IMR-90 (cell line): ENCODE measurements around the gene SIDT1. TPM values are rescaled to one million over a fixed set of nuclear protein-coding genes. Genes with fewer than 3 reads are reported as not detected.

Source experiments
- ATAC-seq: fragments of 200-7000 bp; cut with Tn5 transposase; 2 replicates; pipeline ENCODE4 v1.9.1; 2020; ENCODE audit warnings: low read depth, mild to moderate bottlenecking, moderate library complexity
- BruUV-seq: library from RNA; stranded (reverse); fragments of 400-500 nt; replicated peaks from 2 replicates; lab custom pipeline; 2021; lab: Mats Ljungman, UMichigan
- CTCF ChIA-PET: fragments of 300-600 bp; formaldehyde crosslinking; extraction: SDS; loops from one replicate; lab custom pipeline; 2021; ENCODE audit warnings: antibody characterized with exemption; lab: Yijun Ruan, JAX
- POLR2A ChIA-PET: fragments of 300-600 bp; sonication (Branson Sonifier 250); formaldehyde crosslinking; loops from one replicate; lab custom pipeline; 2022; ENCODE audit warnings: antibody characterized with exemption; ENCODE audit not compliant: unreplicated experiment; lab: Charles Lee
- DNase-seq: peaks from one replicate; pipeline ENCODE4 v3.0.0; 2013
- H2AFZ ChIP-seq: replicated peaks from 2 replicates; pipeline ENCODE3; 2013; ENCODE audit warnings: low read length, mild to moderate bottlenecking; ENCODE audit not compliant: poor library complexity
- H2AK5ac ChIP-seq: 2 replicates; pipeline ENCODE4 v1.6.1; 2013; ENCODE audit warnings: low read depth, low read length, inconsistent platforms
- H2AK9ac ChIP-seq: replicated peaks from 2 replicates; pipeline ENCODE3; 2013; ENCODE audit warnings: mild to moderate bottlenecking, low read depth, low read length, moderate library complexity; ENCODE audit not compliant: poor library complexity
- H2BK120ac ChIP-seq: 2 replicates; pipeline ENCODE4 v1.6.1; 2013; ENCODE audit warnings: low read depth, low read length, inconsistent platforms
- H2BK15ac ChIP-seq: 3 replicates; pipeline ENCODE4 v1.6.1; 2013; ENCODE audit warnings: low read depth, low read length, inconsistent platforms
- H2BK20ac ChIP-seq: 2 replicates; pipeline ENCODE4 v1.6.1; 2013; ENCODE audit warnings: low read depth, mild to moderate bottlenecking, inconsistent platforms, low read length, moderate library complexity
- H2BK5ac ChIP-seq: 2 replicates; pipeline ENCODE4 v1.6.1; 2013; ENCODE audit warnings: mild to moderate bottlenecking, low read depth, low read length, inconsistent platforms; ENCODE audit not compliant: poor library complexity, severe bottlenecking
- H3K14ac ChIP-seq: replicated peaks from 2 replicates; pipeline ENCODE4 v1.6.1; 2013; ENCODE audit warnings: low read depth, low read length, inconsistent platforms
- H3K18ac ChIP-seq: 2 replicates; pipeline ENCODE4 v1.6.1; 2013; ENCODE audit warnings: low read depth, low read length, control low read depth
- H3K23ac ChIP-seq: 2 replicates; pipeline ENCODE4 v1.6.1; 2013; ENCODE audit warnings: low read depth, low read length, inconsistent platforms
- H3K27ac ChIP-seq: 2 replicates; pipeline ENCODE4 v1.5.1; 2013; ENCODE audit warnings: mild to moderate bottlenecking, control low read depth, low read length; ENCODE audit not compliant: insufficient read depth
- H3K27me3 ChIP-seq: 2 replicates; pipeline ENCODE4 v1.6.1; 2013; ENCODE audit warnings: low read length; ENCODE audit not compliant: control insufficient read depth, insufficient read depth
- H3K36me3 ChIP-seq: 2 replicates; pipeline ENCODE4 v1.6.1; 2013; ENCODE audit warnings: low read length, mixed read lengths; ENCODE audit not compliant: control insufficient read depth, insufficient read depth
- H3K4ac ChIP-seq: 2 replicates; pipeline ENCODE4 v1.6.1; 2013; ENCODE audit warnings: low read depth, low read length, inconsistent platforms
- H3K4me1 ChIP-seq: 2 replicates; pipeline ENCODE4 v1.6.1; 2013; ENCODE audit warnings: low read length, mixed read lengths; ENCODE audit not compliant: control insufficient read depth, insufficient read depth
- H3K4me2 ChIP-seq: 2 replicates; pipeline ENCODE4 v1.6.1; 2013; ENCODE audit warnings: low read depth, mild to moderate bottlenecking, control low read depth, low read length, moderate library complexity
- H3K4me3 ChIP-seq: 2 replicates; pipeline ENCODE4 v1.5.1; 2013; ENCODE audit warnings: low read depth, mild to moderate bottlenecking, control low read depth, low read length, moderate library complexity; ENCODE audit not compliant: insufficient read depth
- H3K56ac ChIP-seq: 2 replicates; pipeline ENCODE4 v1.6.1; 2013; ENCODE audit warnings: low read length, inconsistent platforms; ENCODE audit not compliant: insufficient read depth; ENCODE audit errors: extremely low read depth
- H3K79me1 ChIP-seq, 2 experiments: 2 replicates each; pipeline ENCODE4 v1.6.1; 2013; ENCODE audit warnings: low read length in 2 of 2, inconsistent platforms in 1 of 2, low read depth in 1 of 2
- H3K9ac ChIP-seq: 2 replicates; pipeline ENCODE4 v1.6.1; 2013; ENCODE audit warnings: low read depth, low read length, control low read depth
- H3K9me1 ChIP-seq: 2 replicates; pipeline ENCODE4 v1.6.1; 2013; ENCODE audit warnings: low read length, inconsistent platforms; ENCODE audit not compliant: insufficient read depth
- H3K9me3 ChIP-seq: 2 replicates; pipeline ENCODE4 v1.6.1; 2013; ENCODE audit warnings: low read length; ENCODE audit not compliant: control insufficient read depth, insufficient read depth
- H4K20me1 ChIP-seq: 2 replicates; pipeline ENCODE4 v1.6.1; 2013; ENCODE audit warnings: low read length, inconsistent platforms; ENCODE audit not compliant: insufficient read depth
- H4K5ac ChIP-seq: 2 replicates; pipeline ENCODE4 v1.6.1; 2013; ENCODE audit warnings: mild to moderate bottlenecking, low read depth, low read length, control low read depth
- H4K8ac ChIP-seq, 2 experiments: 2 replicates each; pipeline ENCODE4 v1.6.1; 2013; ENCODE audit warnings: low read depth in 2 of 2, low read length in 2 of 2, control low read depth in 1 of 2, inconsistent platforms in 1 of 2
- H4K91ac ChIP-seq: 2 replicates; pipeline ENCODE4 v1.6.1; 2013; ENCODE audit warnings: low read depth, low read length, inconsistent platforms; ENCODE audit not compliant: insufficient read depth
- BHLHE40 ChIP-seq: fragments of 150-350 bp; IDR thresholded peaks from 2 replicates; pipeline ENCODE4 v1.6.1; 2016; ENCODE audit warnings: mild to moderate bottlenecking, low read depth, low read length
- CEBPB ChIP-seq: IDR thresholded peaks from 2 replicates; pipeline ENCODE4 v1.6.1; 2012; ENCODE audit warnings: low read depth, low read length, improper control_type of control experiment
- CHD1 ChIP-seq: IDR thresholded peaks from 2 replicates; pipeline ENCODE4 v1.6.1; 2012; ENCODE audit warnings: low read depth, low read length, improper control_type of control experiment
- FOS ChIP-seq: fragments of 150-350 bp; IDR thresholded peaks from 2 replicates; pipeline ENCODE4 v1.6.1; 2016; ENCODE audit warnings: low read depth, low read length
- MAFK ChIP-seq: IDR thresholded peaks from 2 replicates; pipeline ENCODE4 v1.6.1; 2012; ENCODE audit warnings: low read depth, low read length, improper control_type of control experiment
- NFE2L2 ChIP-seq: fragments of 150-350 bp; IDR thresholded peaks from 2 replicates; pipeline ENCODE4 v1.6.1; 2016; ENCODE audit warnings: low read depth, mild to moderate bottlenecking, low read length
- POLR2A ChIP-seq: IDR thresholded peaks from 2 replicates; pipeline ENCODE4 v1.6.1; 2012; ENCODE audit warnings: mild to moderate bottlenecking, low read depth, low read length
- RAD21 ChIP-seq: IDR thresholded peaks from 2 replicates; pipeline ENCODE4 v1.6.1; 2012; ENCODE audit warnings: low read length, improper control_type of control experiment
- SMC3 ChIP-seq: fragments of 150-350 bp; IDR thresholded peaks from 2 replicates; pipeline ENCODE4 v1.6.1; 2016; ENCODE audit warnings: low read depth, mild to moderate bottlenecking, antibody characterized with exemption, low read length, moderate library complexity
- WGBS, 2 experiments: methylation state at CpG; one replicate each; pipeline versions ENCODE4 v1.1.5 to v1.1.7; 2013; ENCODE audit warnings: missing lambda C conversion rate in 2 of 2; ENCODE audit not compliant: insufficient read length in 1 of 2; ENCODE audit errors: extremely low coverage in 2 of 2; 5-methylcytosine and 5-hydroxymethylcytosine counted together
- dilution Hi-C: fragments of 300-500 bp; cut with HindIII; formaldehyde crosslinking; loops from one replicate; pipeline ENCODE4 v1.14.3; 2018; ENCODE audit warnings: low sequenced_read_pairs; ENCODE audit not compliant: unreplicated experiment
- in situ Hi-C: fragments of 300-500 bp; cut with MboI; formaldehyde crosslinking; loops from 3 replicates; pipeline ENCODE4 v1.14.3; 2019; ENCODE audit warnings: low sequenced_read_pairs, inconsistent platforms, mixed read lengths
- intact Hi-C: fragments of 100-400 bp; cut with micrococcal nuclease; formaldehyde crosslinking; loops from 2 replicates; pipeline ENCODE4 v1.10.0; 2022
- polyA plus RNA-seq, 3 experiments: library from polyadenylated mRNA; depleted of rRNA; stranded (reverse); fragments of >200 nt; gene quantifications; 2 replicates each; pipeline ENCODE4 v1.2.3, GENCODE V29; 2012; ENCODE audit warnings: low replicate concordance in 1 of 3
- total RNA-seq: library from RNA; depleted of rRNA; stranded (reverse); fragments of >200 nt; gene quantifications from 2 replicates; pipeline ENCODE4 v1.2.3, GENCODE V29; 2012
- TF ChIP-seq, protein P1 (sequence below): fragments of 150-350 bp; IDR thresholded peaks from 2 replicates; pipeline ENCODE4 v1.6.1; 2016; ENCODE audit warnings: low read depth, mild to moderate bottlenecking, low read length, moderate library complexity, borderline replicate concordance

Gene SIDT1
- total and polyA plus RNA-seq, 2 of the 4 experiments (the other 2 are of a cell fraction) = not detected

DNA sequence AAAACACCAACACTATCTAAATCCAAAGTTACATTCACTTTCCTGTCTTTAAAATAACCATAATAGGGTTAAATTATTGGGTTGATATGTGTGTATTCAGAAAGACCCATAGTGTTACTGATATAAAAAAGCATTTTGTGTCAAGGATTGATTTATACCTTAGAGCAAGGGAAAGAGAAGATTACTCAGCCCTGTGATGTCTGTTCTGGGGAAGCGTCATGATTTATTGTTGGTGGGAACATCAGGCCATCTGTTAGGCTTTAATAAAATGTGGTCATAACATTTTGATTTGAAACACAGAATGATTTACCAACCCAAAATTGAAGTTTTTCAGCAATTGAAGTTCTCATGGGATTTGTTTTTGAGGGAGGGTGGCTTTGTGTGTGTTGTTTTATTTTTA, 33.2 kb downstream of the SIDT1 start:
- Histone ChIP-seq H2BK15ac (no peak overlapping the region), H4K91ac (no peak overlapping the region), H2AFZ (no peak overlapping the region), H3K9ac (no peak overlapping the region), H3K56ac (no peak overlapping the region), H3K79me1 (no peaks in the 10 kb centered on the region), H2AK9ac (no peak overlapping the region), H2BK20ac (no peak overlapping the region), H4K20me1 (no peaks in the 10 kb centered on the region), H3K4me1 (no peaks in the 10 kb centered on the region), H3K27ac (no peak overlapping the region), H3K23ac (no peak overlapping the region), H2AK5ac (no peak overlapping the region), H2BK5ac (no peak overlapping the region), H3K18ac (no peak overlapping the region), H3K4me2 (no peak overlapping the region), H3K4me3 (no peak overlapping the region), H3K9me3 (no peaks in the 10 kb centered on the region), H3K27me3 (peaks cover 20% of the 10 kb centered on the region), H3K4ac (no peak overlapping the region), H3K36me3 (no peaks in the 10 kb centered on the region), H4K5ac (no peak overlapping the region), H2BK120ac (no peak overlapping the region), H4K8ac (no peak overlapping the region), H3K9me1 (no peaks in the 10 kb centered on the region), H3K14ac (no peak overlapping the region)
- ATAC-seq (no peak), DNase-seq (no peak)
- ChIA-PET POLR2A (no interaction called here), CTCF (no interaction called here)
- TF ChIP-seq CHD1 (no peak), CEBPB (no peak), RAD21 (no peak), BHLHE40 (no peak), NFE2L2 (no peak), FOS (no peak), SMC3 (no peak), POLR2A (no peak), MAFK (no peak)
- TF ChIP-seq, protein P1, sequence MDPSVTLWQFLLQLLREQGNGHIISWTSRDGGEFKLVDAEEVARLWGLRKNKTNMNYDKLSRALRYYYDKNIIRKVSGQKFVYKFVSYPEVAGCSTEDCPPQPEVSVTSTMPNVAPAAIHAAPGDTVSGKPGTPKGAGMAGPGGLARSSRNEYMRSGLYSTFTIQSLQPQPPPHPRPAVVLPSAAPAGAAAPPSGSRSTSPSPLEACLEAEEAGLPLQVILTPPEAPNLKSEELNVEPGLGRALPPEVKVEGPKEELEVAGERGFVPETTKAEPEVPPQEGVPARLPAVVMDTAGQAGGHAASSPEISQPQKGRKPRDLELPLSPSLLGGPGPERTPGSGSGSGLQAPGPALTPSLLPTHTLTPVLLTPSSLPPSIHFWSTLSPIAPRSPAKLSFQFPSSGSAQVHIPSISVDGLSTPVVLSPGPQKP = no peak
- no TSS peak for BruUV-seq
- WGBS, 2 experiments = no CpG with 5 or more reads among the region's 1 CpG
- dilution Hi-C loops (no loop called here), in situ Hi-C loops (no loop called here), intact Hi-C loops (no loop called here)
